Ramos (cell line): ENCODE data around the gene TOMM40L.

ENCODE experiments used
- in situ Hi-C: fragments of 300-500 bp; cut with MboI; formaldehyde crosslinking; loops from one replicate; pipeline ENCODE4 v1.14.3; 2022; ENCODE audit warnings: low sequenced_read_pairs; ENCODE audit not compliant: unreplicated experiment

The TOMM40L gene

DNA sequence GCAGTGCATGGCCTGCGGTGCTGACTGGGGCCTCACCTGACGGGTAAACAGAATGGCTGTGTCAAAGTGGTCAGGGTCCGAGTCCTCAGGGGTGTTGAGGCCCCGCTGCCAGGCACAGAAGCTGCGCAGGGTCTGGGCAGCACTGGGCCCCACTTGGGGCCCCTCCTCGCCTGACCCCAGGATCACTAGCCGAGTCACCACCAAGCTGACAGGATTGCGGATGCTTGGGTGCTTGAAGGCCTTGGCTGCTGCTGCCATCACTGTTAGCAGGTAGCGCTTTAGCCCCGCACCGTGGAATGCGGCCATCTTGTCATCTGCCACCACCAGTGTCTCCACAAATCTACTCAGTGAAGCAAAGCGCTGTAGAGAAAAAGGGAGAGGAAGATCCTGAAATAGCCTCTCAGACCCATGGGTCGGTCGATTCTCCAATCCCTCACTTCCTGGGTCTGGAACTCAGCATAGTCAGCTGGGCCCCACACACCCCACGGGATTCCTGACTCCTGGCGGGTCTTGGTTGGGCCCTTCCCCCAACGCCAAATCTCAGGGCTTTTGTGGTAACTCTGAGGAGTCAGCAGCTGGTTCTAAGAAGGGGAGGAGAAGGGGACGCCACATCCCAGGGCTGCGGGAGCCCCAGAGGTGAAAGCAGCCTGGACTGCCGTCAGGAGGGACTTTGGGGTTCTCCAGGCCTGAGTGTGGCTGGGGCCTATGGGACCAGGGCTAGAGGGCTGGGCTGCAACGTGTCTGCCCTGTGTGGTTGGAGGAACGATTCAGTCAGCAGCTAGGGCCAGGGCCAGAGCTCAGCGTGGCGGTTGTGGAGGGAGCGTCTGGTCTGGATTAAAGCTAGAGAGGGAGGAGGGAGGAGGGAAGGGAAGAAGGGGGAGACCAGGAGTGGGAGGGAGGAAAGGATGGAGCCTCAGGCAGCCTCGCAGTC, 29.1 kb upstream of the TOMM40L start:
- in situ Hi-C loops = no loop called here

DNA sequence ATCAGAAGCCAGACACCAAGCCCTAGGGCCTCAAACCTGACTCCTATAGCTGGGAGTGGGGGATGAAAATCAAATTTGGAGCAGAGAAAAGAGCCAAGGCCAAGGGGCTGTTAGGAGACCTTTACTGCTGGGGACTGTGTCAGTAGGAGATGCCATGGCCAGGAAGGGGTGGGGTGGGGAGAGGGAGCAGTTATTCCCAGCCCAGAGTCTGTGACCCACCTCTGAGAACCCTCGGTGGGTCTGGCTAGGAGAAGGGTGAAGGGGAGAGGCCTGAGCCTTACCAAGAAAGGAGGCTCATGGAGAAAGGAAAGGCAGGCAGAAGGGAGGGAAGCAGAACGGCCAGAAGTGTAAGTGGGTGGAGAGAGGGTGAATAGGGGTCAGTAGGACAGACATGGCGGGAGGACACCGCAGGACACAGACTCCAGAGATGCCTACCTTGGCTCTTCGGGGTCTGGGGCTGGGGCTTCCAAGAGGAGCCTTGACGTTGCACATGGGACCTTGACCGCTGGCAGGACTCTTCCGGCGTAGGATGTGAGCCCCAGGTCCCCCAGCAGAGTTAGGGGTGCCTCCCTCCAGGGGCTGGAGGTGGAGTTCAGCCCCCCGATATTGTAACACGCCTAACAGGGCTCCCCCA, 28.2 kb upstream of the TOMM40L start:
- in situ Hi-C loops = no loop called here

DNA sequence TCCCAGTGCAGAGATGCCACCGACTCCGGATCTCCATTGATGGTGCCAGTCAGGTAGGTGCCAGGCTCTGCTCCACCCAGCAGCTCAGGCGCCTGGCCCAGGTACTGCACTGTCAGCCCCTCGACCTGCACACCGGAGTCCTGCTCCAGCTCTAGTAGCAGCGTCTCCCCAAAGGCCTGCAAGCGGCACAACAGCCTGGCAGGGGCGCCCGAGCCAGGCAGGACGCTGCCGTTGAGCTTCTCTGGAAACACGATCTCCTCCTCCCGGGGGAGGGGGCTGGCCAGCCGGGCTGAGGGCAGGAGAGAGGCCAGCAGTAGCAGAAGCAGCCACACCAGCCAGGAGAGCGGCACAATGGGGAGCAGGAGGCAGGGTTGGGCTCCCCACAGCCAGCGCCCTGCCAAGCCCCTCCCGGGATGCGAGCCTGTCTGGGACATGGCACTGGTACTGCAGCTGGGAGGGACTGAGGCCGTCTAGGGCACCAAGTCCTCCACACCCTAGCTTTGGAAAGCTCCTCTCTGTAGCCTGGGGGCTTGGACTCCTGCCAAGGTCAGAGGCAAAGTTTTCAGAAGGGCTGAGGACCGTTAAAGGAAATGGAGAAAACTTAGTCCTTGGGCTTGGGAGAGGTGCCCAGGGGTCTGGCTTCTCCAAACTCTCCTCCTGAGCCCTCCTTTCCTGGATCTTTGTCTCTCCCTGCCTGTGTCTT, 27.5 kb upstream of the TOMM40L start:
- in situ Hi-C loops = no loop called here

DNA sequence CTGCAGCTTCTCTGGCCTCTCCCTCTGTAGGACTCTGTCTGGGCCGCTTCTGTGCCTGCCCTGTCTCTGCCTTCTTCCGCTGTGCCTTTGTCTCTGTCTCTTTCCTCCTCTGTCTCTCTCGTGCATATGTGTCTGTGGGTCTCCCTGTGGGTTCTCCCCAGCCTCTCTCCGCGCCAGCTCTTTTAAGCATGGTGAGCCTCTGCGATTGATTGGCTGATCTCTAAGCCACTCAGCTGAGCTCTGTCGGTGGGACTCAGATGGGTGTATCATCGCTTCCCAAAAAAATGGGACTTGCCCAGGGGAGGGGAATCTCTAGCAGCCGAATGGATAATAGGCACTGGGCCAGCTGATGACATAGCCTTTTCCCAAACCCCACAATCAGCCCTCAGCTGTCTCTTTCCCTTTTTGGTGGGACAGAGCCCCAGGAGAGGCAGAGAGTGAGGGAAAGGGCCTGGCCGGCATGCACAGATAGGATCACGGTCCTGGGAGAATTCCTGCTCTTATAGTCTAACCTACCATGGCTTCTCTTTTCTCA, 26.9 kb upstream of the TOMM40L start, which contains the start of gene ADAMTS4:
TSS of gene ADAMTS4 (minus strand) at position 158 of the 535 bp plus-strand sequence. CDS start 427 bp downstream, outside the sequence.
- in situ Hi-C loops = no loop called here

DNA sequence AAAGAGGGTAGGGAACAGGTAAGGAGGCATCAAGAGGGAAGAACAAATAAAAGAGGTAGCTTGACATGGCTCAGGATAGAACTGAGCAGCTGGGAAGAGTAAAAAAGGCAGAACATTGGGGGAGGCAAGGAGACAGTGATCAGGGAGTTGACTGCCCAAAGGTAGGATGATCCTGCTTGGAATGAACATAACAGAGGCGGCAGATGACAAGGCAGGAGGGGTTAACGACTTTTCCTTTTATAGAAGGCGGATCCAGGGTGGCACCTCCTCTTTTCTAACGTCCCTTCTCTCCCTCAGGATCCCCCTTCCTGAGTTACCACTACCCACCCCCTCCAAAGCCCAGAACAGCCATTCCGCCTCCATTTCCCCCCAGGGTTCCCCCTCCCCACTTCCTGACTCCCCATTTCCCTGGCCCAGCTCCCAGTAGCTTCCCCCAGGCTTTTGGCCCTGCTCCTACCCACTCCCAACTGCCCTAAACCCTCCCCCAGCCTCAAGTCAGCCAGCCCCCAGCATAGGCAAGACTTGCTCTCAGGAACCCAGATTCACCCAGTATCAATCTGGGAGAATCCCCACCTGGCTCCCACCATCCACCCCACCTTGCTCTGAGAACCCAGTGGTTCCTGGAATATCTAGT, 26.2 kb upstream of the TOMM40L start:
- in situ Hi-C loops = loop anchor here (25.0 kb wide), 1 partner anchor 513 kb away; the partner anchor contains the start of genes FCRLA and FCRLB

DNA sequence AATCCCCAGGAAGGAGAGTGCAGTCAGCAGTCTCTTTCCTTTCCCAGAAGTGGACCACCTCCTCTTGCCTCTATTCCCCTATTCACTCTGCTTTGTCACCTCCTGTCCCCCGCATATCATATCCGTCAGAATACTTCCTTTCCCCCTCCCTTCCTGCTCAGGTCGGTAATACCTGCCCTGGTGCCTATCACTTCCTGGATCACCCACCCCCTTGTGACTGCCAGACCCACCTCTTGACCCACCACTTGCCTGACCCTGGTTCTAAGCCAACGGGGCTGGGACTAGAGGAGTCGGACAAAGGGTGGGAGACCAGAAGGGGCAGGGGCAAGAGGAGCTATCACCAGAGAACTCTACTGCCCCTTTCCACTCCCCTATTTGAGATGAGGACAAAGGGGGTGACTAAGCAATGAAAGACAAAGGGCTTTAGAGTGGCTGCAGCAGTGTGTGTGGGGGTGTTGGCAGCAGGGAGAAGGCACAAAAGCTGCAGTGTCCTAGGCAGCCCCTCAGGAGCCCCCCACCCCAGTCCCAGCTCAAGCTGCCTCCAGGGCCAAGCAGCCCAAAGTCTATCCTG, 25.4 kb upstream of the TOMM40L start:
- in situ Hi-C loops = loop anchor here (25.0 kb wide), 1 partner anchor 512 kb away; the partner anchor contains the start of genes FCRLA and FCRLB

DNA sequence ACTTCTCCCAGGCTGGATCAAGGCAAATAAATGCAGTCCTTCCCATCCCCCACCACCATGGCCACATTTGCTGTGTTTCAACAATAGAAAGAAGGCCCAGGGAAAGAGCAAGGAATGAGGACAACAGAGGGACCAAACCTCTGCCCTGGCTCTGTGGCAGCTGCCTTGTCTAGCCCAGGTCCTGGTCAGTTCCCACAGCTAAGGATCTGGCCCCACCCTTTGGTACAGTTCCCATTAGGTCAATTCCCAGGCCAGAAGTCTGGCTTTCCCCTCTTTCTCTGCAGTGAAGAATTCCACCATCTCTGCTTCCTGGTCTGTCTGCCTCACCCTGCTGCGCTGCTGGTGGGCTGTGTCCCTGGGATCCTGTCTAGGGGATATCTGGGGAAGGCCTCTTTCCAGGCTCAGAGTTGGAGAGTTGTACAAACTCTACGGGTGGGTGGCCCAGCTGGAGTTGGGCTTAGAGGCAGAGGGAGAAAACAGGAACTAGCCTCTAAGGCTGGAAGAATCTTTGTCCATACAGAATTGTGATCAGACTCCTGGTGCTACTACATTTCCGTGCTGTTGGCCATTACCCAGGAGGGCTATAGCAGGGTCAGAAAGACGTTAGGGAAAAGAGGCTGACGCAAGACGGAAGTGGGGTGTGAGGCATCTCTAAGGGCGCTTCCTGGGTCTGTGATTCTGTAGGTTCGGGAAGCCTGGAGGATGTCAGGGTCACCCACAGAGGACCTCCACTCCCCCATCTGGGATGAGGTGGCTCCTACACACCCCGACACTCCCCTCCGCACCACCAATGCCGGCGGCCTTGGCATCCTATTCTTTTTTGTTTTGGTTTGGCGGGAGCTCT, 24.6 kb upstream of the TOMM40L start:
- in situ Hi-C loops = loop anchor here (25.0 kb wide), 1 partner anchor 511 kb away; the partner anchor contains the start of genes FCRLA and FCRLB

DNA sequence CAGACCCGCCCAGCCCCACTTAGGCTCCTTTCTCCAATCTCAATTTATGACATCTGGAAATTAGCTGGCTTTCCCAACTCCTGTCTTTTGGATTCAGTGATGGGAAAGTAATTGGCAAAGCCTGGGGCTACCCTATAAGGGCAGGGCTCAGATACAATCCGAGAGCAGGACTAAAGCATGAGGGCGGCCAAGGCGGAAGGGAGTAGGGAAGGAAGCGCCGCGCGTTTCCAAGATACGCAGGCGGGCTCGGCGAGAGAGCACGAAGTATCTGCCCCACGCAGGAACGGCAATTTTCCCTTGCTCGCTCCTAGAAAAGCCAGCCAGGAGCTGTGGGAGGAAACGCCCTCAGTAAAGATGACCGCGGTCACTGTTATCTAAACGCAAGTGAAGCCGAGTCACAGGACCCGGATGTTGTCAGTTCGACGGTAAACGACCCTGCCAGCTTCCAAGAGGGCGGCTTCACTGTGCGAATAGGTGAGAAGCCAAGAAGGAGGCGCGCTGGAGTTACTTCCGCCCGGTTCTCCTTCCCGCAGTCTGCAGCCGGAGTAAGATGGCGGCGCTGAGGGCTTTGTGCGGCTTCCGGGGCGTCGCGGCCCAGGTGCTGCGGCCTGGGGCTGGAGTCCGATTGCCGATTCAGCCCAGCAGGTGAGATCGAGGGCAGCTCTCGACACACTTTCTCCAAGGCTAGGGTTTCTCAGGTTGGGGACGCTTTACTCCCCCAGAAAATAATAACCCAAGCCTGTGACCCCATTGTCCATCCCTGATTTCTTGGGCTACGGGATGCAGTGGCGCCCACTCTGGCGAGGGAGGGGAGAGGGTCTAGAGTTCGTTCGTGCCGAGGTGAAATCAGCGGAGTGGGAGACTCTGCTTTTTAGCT, 23.8 kb upstream of the TOMM40L start, which contains the start of gene NDUFS2:
TSS of gene NDUFS2 (plus strand) at position 532 of the 877 bp plus-strand sequence. CDS start at position 551, 19 bp downstream.
- in situ Hi-C loops = loop anchor here (25.0 kb wide), 1 partner anchor 510 kb away; the partner anchor contains the start of genes FCRLA and FCRLB

DNA sequence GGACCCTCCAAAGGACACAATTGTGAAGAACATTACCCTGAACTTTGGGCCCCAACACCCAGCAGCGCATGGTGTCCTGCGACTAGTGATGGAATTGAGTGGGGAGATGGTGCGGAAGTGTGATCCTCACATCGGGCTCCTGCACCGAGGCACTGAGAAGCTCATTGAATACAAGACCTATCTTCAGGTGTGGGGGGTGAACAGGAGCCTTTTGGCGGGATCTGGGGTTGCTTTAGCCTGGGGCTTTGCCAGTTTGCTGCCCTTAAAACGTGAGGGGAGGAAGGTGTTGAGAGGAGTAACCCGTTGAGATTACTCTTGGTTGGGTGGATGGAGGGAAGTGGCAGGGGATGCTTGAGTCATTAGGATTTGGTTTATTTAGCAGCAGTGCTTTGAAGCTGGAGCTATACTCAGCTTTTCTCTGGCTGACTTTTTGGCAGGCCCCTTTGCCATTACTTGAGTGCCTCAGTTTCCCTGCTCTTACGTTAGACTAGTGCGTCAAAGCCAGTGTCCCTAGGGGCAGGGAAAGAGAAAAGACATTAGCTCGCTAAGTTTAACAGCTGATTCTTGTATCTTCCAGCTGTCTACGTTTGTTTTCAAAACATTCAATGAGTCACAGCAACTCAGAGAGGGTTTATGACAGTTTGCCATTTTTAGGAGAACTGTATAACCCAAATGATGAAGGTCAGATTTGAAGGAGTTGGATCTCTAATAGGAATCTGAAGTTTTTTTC, 19.3 kb upstream of the TOMM40L start:
- in situ Hi-C loops = loop anchor here (25.0 kb wide), 1 partner anchor 506 kb away; the partner anchor contains the start of genes FCRLA and FCRLB

DNA sequence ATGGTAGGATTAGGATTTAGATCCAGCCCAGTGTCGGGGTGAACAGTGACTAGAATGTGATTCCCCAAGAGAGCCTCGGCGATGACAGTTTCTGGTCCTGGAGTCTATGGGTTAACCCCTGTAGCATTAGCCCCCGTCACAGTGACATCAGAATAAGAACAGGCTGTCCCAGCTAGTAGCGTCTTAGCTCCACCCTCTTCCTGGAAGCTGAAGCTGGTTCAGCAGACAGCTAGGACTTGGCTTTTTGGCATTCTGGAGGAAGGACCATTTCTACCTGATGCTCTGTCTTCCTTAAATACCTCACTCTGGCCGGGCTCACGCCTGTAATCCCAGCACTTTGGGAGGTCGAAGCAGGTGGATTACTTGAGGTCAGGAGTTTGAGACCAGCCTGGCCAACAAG, 18.7 kb upstream of the TOMM40L start:
- in situ Hi-C loops = loop anchor here (25.0 kb wide), 1 partner anchor 505 kb away; the partner anchor contains the start of genes FCRLA and FCRLB

DNA sequence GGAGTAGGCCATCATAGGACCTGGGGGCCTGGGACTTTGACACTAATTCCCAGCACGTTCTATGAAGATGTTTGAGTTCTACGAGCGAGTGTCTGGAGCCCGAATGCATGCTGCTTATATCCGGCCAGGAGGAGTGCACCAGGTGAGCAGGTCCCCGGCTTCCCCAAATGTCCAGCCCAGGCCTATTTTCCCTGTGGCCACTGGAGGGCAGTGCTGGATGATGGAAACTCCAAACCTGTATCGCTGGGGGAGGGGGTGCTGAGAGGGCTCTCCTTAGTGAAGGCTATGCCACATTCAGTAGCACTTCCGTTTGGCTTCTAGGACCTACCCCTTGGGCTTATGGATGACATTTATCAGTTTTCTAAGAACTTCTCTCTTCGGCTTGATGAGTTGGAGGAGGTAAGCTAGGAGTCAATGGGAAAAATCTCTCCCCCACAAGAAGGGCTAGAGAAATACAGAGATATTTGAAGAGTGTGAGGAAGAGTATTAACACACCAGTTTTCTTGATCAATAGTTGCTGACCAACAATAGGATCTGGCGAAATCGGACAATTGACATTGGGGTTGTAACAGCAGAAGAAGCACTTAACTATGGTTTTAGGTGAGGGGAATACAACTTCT, 16.0 kb upstream of the TOMM40L start:
- in situ Hi-C loops = loop anchor here (25.0 kb wide), 1 partner anchor 502 kb away; the partner anchor contains the start of genes FCRLA and FCRLB

DNA sequence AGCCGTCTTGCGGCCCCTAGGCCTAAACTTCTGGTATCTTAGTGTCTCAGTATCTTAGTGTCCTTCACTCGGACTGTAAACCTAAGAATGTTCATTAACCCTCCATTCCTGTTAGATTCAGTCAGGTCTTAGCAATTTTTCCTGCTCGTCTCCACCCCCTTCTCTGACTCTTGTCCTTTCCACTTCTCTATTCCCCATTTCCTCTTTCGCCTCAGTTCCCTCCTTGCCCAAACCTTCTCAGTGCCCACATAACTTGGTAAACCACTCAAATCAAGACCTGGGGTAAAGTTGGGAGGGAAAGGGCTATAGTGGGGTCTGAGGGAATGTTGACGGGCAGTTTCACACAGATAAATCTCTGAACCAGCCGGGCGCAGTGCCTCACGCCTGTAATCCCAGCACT, 11.5 kb upstream of the TOMM40L start:
- in situ Hi-C loops = loop anchor here (25.0 kb wide), 1 partner anchor 498 kb away; the partner anchor contains the start of genes FCRLA and FCRLB

DNA sequence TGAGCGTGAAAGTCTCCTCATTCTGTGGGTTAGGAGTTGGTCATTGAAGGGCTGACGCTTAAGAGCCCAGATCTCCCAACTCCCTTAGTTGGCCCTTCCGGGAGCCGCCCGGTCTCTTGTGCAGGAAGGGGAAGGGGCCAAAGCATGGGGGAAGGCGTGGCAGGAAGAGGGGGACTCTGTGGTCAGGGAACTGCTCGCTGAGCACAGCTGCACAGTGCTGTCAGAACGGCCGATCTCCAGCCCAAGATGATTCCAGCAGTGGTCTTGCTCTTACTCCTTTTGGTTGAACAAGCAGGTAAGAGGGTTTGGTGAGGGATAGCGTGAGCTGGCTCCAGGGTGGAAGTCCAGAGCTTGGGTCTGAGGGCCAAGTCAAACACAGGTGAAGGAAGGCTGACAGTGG, 10.8 kb upstream of the TOMM40L start, which contains the start of gene FCER1G:
TSS of gene FCER1G (plus strand) at position 220 of the 400 bp plus-strand sequence. CDS start at position 247, 27 bp downstream.
- in situ Hi-C loops = loop anchor here (25.0 kb wide), 1 partner anchor 497 kb away; the partner anchor contains the start of genes FCRLA and FCRLB

DNA sequence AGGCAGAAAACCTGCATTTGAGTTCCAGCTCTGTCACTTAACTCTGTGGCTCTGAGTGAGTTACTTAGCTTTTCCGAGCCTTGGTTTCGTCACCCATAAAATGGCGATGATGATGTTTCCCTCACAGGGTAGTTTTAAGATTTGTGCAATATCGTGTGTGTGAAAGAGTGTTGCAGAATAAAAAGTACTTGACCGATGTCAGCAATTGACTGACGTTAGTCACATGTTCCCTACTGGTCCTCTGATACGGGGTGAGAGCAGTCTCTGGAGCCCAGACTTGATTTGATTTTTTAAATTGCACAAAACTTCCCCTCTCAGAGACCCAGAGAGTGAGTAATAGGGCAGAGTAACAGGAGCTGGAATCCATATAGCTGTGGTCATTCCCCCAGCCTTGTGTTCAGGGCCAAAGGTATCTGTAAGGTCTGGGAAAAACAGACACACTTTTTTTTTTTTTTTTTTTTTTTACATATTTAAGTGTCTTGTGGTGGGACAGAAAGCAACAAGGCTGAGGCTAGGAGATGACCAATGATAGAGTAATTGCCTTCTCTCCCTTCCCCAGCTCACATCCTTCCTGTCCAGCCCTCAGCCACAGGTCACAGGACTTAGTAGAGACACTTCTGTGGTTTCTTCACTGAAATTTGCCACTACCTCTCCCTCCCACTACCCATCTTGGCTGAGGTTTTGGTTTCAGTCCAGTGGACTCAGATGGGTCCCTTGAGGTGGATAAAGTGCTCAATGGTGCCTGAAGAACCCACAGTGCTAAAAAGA, 8.7 kb upstream of the TOMM40L start:
- in situ Hi-C loops = loop anchor here (25.0 kb wide), 1 partner anchor 495 kb away; the partner anchor contains the start of genes FCRLA and FCRLB

DNA sequence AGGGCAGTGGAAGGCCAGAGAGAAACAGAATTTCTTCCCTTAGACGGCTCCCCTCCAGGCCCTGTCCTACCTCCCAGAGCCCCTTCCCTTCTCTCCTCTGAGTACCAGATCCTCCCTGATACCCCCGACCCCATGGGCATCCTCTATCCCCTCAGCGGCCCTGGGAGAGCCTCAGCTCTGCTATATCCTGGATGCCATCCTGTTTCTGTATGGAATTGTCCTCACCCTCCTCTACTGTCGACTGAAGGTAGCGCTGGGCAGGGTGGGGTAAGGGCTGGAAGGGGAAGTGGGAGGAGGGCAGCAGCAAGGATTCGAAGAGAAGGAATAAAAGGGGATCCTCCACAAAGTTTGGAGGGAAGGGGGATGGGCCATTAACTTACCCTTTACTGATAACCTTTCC, 8.0 kb upstream of the TOMM40L start:
- in situ Hi-C loops = loop anchor here (25.0 kb wide), 1 partner anchor 494 kb away; the partner anchor contains the start of genes FCRLA and FCRLB
